ENCODE data around the gene ZNF488. TPM values are rescaled to one million over a fixed set of nuclear protein-coding genes. Genes with fewer than 3 reads are reported as not detected.
A peak's percentile ranks its signal among the peaks of the same experiment; 100 is the strongest.

ZNF488 gene
- total RNA-seq, 2 experiments from 2014 or later, result not detected

GRCh38 chr10:47406870-47407691 lies 23.0 kb upstream of the ZNF488 start:
- no peaks in the 10 kb centered on the region for H3K27me3 Mint-ChIP-seq (ENCODE audit: low read depth)
- H3K27ac Mint-ChIP-seq, result no peak overlapping the region
- CTCF ChIA-PET, result no interaction called here
- DNase-seq (no peak), ATAC-seq (no peak)
- H3K4me1 Mint-ChIP-seq (ENCODE audit: low read depth), result no peaks in the 10 kb centered on the region
- H3K36me3 Mint-ChIP-seq (ENCODE audit: low read depth), result no peaks in the 10 kb centered on the region
- POLR2A ChIA-PET, result no interaction called here
- no peaks in the 10 kb centered on the region for H3K9me3 Mint-ChIP-seq (ENCODE audit: insufficient read depth)
- no peak overlapping the region for H3K4me3 Mint-ChIP-seq

DNA sequence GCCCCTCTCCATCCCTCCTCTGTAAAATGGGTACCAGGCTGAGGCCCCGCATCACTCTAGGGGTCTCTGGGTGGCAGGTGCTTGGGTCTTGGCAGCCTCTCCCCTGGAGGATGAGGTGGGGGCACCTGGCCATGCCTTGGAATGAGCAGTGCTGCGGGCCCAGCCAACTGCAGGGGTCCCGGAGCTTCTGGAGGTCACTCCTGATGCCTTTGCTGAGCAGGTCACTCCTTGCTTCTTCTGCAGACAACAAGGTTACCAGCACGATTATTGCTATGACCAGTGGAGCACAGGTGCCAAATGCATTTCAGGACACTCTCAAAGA lies 22.4 kb upstream of the ZNF488 start:
- POLR2A ChIA-PET, result no interaction called here
- CTCF ChIA-PET, result no interaction called here
- no peaks in the 10 kb centered on the region for H3K9me3 Mint-ChIP-seq (ENCODE audit: insufficient read depth)
- DNase-seq, result no peak
- no peak for ATAC-seq
- H3K27me3 Mint-ChIP-seq (ENCODE audit: low read depth), result no peaks in the 10 kb centered on the region
- H3K36me3 Mint-ChIP-seq (ENCODE audit: low read depth), result no peaks in the 10 kb centered on the region
- no peak overlapping the region for H3K4me3 Mint-ChIP-seq
- H3K27ac Mint-ChIP-seq, result no peak overlapping the region
- H3K4me1 Mint-ChIP-seq (ENCODE audit: low read depth), result no peaks in the 10 kb centered on the region

- no peaks in the 10 kb centered on the region for H3K27me3 Mint-ChIP-seq (ENCODE audit: low read depth)
- H3K36me3 Mint-ChIP-seq (ENCODE audit: low read depth), result no peaks in the 10 kb centered on the region
- H3K27ac Mint-ChIP-seq, result no peak overlapping the region
- H3K4me1 Mint-ChIP-seq (ENCODE audit: low read depth), result no peaks in the 10 kb centered on the region
- DNase-seq, result no peak
- no peaks in the 10 kb centered on the region for H3K9me3 Mint-ChIP-seq (ENCODE audit: insufficient read depth)
- ChIA-PET POLR2A (no interaction called here), CTCF (no interaction called here)
- H3K4me3 Mint-ChIP-seq, result no peak overlapping the region
- no peak for ATAC-seq
Observed at GRCh38 chr10:47405857-47406547, 21.9 kb upstream of the ZNF488 start.

DNA sequence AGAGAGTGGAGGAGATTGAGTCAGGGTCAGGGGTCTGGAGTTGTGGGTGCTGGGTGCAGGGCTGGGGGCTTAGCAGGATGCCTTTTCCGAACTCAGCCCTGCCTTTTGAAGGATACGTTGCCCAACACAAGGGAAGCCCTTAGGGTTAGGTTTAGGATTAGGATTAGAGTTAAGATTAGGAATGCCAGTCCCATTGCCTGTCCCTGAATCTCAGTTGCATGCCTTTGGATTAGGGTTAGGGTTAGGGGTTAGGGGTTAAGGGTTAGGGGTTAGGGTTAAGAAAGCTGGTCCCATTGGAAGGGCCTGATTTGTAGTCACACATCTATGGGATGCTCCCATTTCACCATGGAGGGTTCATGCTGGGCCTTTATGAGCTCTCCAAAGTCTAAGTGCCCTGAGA lies 20.8 kb upstream of the ZNF488 start:
- ATAC-seq, result no peak
- no peak for DNase-seq
- H3K27me3 Mint-ChIP-seq (ENCODE audit: low read depth), result no peaks in the 10 kb centered on the region
- no peak overlapping the region for H3K27ac Mint-ChIP-seq
- CTCF ChIA-PET, result no interaction called here
- H3K36me3 Mint-ChIP-seq (ENCODE audit: low read depth), result no peaks in the 10 kb centered on the region
- H3K9me3 Mint-ChIP-seq (ENCODE audit: insufficient read depth), result no peaks in the 10 kb centered on the region
- no peaks in the 10 kb centered on the region for H3K4me1 Mint-ChIP-seq (ENCODE audit: low read depth)
- POLR2A ChIA-PET, result no interaction called here
- no peak overlapping the region for H3K4me3 Mint-ChIP-seq

- no peak overlapping the region for H3K27ac Mint-ChIP-seq
- H3K9me3 Mint-ChIP-seq (ENCODE audit: insufficient read depth), result no peaks in the 10 kb centered on the region
- no peak overlapping the region for H3K4me3 Mint-ChIP-seq
- DNase-seq (no peak), ATAC-seq (no peak)
- no peaks in the 10 kb centered on the region for H3K27me3 Mint-ChIP-seq (ENCODE audit: low read depth)
- no peaks in the 10 kb centered on the region for H3K4me1 Mint-ChIP-seq (ENCODE audit: low read depth)
- H3K36me3 Mint-ChIP-seq (ENCODE audit: low read depth), result no peaks in the 10 kb centered on the region
- ChIA-PET CTCF (no interaction called here), POLR2A (no interaction called here)
Observed at GRCh38 chr10:47404446-47404845, 20.4 kb upstream of the ZNF488 start.

GRCh38 chr10:47403446-47404318 lies 19.6 kb upstream of the ZNF488 start:
- H3K4me1 Mint-ChIP-seq (ENCODE audit: low read depth), result no peaks in the 10 kb centered on the region
- DNase-seq, result no peak
- H3K36me3 Mint-ChIP-seq (ENCODE audit: low read depth), result no peaks in the 10 kb centered on the region
- ChIA-PET POLR2A (no interaction called here), CTCF (no interaction called here)
- no peak overlapping the region for H3K4me3 Mint-ChIP-seq
- peak; percentile 19 for ATAC-seq
- no peak overlapping the region for H3K27ac Mint-ChIP-seq
- no peaks in the 10 kb centered on the region for H3K9me3 Mint-ChIP-seq (ENCODE audit: insufficient read depth)
- peaks cover 3% of the 10 kb centered on the region for H3K27me3 Mint-ChIP-seq (ENCODE audit: low read depth)

- H3K36me3 Mint-ChIP-seq (ENCODE audit: low read depth), result no peaks in the 10 kb centered on the region
- peaks cover 10% of the 10 kb centered on the region for H3K27me3 Mint-ChIP-seq (ENCODE audit: low read depth)
- POLR2A ChIA-PET, result no interaction called here
- H3K27ac Mint-ChIP-seq, result no peak overlapping the region
- DNase-seq, result no peak
- H3K4me3 Mint-ChIP-seq, result no peak overlapping the region
- no peaks in the 10 kb centered on the region for H3K9me3 Mint-ChIP-seq (ENCODE audit: insufficient read depth)
- no peak for ATAC-seq
- CTCF ChIA-PET, result no interaction called here
- H3K4me1 Mint-ChIP-seq (ENCODE audit: low read depth), result no peaks in the 10 kb centered on the region
Observed at GRCh38 chr10:47402641-47403301, 18.7 kb upstream of the ZNF488 start.

- ATAC-seq (no peak), DNase-seq (no peak)
- H3K27ac Mint-ChIP-seq, result no peak overlapping the region
- no peaks in the 10 kb centered on the region for H3K36me3 Mint-ChIP-seq (ENCODE audit: low read depth)
- no peaks in the 10 kb centered on the region for H3K9me3 Mint-ChIP-seq (ENCODE audit: insufficient read depth)
- H3K27me3 Mint-ChIP-seq (ENCODE audit: low read depth), result peaks cover 10% of the 10 kb centered on the region
- ChIA-PET CTCF (no interaction called here), POLR2A (no interaction called here)
- no peaks in the 10 kb centered on the region for H3K4me1 Mint-ChIP-seq (ENCODE audit: low read depth)
- no peak overlapping the region for H3K4me3 Mint-ChIP-seq
Observed at GRCh38 chr10:47401874-47402640, 18.0 kb upstream of the ZNF488 start.

DNA sequence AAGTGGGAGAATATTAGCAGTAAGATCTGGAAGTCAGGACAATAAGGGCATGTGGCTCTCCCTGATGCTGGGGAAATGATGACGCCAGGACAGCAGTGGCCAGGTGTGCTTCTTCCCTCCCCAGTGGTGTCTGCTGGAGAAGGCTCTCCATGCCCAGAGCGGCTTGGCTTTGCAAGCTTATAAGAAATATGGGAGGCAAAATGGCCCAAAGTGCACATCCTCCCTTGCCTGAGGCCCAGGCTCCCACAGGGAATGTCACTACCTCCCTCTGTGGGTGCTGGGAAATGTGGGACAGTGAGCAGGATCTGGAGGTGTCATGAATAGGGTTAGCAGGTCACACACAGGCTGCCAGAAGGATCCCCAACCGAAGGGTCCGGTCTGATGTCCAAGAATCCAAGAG lies 17.1 kb upstream of the ZNF488 start:
- Mint-ChIP-seq H3K9me3 (ENCODE audit: insufficient read depth) (no peaks in the 10 kb centered on the region), H3K4me1 (ENCODE audit: low read depth) (no peaks in the 10 kb centered on the region), H3K36me3 (ENCODE audit: low read depth) (no peaks in the 10 kb centered on the region), H3K27ac (no peak overlapping the region), H3K27me3 (ENCODE audit: low read depth) (peaks cover 10% of the 10 kb centered on the region), H3K4me3 (no peak overlapping the region)
- ATAC-seq (no peak), DNase-seq (no peak)
- POLR2A ChIA-PET, result no interaction called here
- CTCF ChIA-PET, result no interaction called here

GRCh38 chr10:47400786-47401185 lies 16.7 kb upstream of the ZNF488 start:
- Mint-ChIP-seq H3K27ac (no peak overlapping the region), H3K36me3 (ENCODE audit: low read depth) (no peaks in the 10 kb centered on the region), H3K9me3 (ENCODE audit: insufficient read depth) (no peaks in the 10 kb centered on the region), H3K4me1 (ENCODE audit: low read depth) (no peaks in the 10 kb centered on the region), H3K4me3 (no peak overlapping the region), H3K27me3 (ENCODE audit: low read depth) (peaks cover 10% of the 10 kb centered on the region)
- DNase-seq (no peak), ATAC-seq (no peak)
- CTCF ChIA-PET, result no interaction called here
- POLR2A ChIA-PET, result no interaction called here

DNA sequence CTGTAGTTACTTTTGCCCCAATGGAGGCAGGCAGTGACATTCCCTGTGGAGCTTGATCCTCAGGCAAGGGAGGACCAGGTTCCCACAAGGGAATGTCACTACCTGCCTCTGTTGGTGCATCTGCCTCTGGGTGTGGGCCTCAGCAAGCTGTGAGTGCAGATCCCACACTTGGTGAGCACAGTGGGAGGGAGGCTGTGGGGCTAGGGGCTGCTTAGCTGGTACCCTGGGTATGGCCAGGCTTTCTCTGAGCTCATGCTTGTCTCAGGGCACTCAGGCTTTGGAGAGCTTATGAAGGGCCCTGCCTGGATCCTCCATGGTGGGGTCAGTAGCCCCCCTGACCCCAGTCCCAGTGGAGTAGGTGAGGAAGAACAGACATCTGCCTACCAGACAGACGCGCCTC lies 16.2 kb upstream of the ZNF488 start:
- Mint-ChIP-seq H3K4me3 (no peak overlapping the region), H3K4me1 (ENCODE audit: low read depth) (no peaks in the 10 kb centered on the region), H3K36me3 (ENCODE audit: low read depth) (no peaks in the 10 kb centered on the region), H3K9me3 (ENCODE audit: insufficient read depth) (no peaks in the 10 kb centered on the region), H3K27ac (no peak overlapping the region), H3K27me3 (ENCODE audit: low read depth) (peaks cover 13% of the 10 kb centered on the region)
- CTCF ChIA-PET, result no interaction called here
- POLR2A ChIA-PET, result no interaction called here
- ATAC-seq (no peak), DNase-seq (no peak)

All from activated CD8-positive, alpha-beta T cell treated with anti-CD3 and anti-CD28 coated beads, Interleukin-2, amount 10 ng/mL, durations not matched to agents 7 days and 5 days (primary cell).